H9 (cell line): Measurements from ENCODE around the gene JAML. TPM values are rescaled to one million over a fixed set of nuclear protein-coding genes. Genes with fewer than 3 reads are reported as not detected.

Experiments
- DNase-seq: peaks from one replicate; pipeline ENCODE4 v3.0.0-alpha.2; 2017
- H2AFZ ChIP-seq: one replicate; pipeline ENCODE4 v1.6.1; 2013; ENCODE audit warnings: mild to moderate bottlenecking, low read length, control low read depth, moderate library complexity
- H2AK5ac ChIP-seq: 2 replicates; pipeline ENCODE4 v1.6.1; 2013; ENCODE audit warnings: low read length, control low read depth, mixed read lengths; ENCODE audit not compliant: insufficient read length
- H2BK120ac ChIP-seq: one replicate; pipeline ENCODE4 v1.6.1; 2013; ENCODE audit warnings: low read depth, mild to moderate bottlenecking, low read length, control low read depth, inconsistent platforms; ENCODE audit not compliant: poor library complexity, severe bottlenecking
- H2BK12ac ChIP-seq: 2 replicates; pipeline ENCODE4 v1.6.1; 2013; ENCODE audit warnings: low read length, control low read depth, mixed read lengths, low read depth; ENCODE audit not compliant: insufficient read length
- H2BK15ac ChIP-seq: 2 replicates; pipeline ENCODE4 v1.6.1; 2013; ENCODE audit warnings: low read depth, low read length, control low read depth
- H2BK20ac ChIP-seq: one replicate; pipeline ENCODE4 v1.6.1; 2013; ENCODE audit warnings: low read depth, mild to moderate bottlenecking, low read length, control low read depth, inconsistent platforms; ENCODE audit not compliant: poor library complexity, severe bottlenecking
- H2BK5ac ChIP-seq: 2 replicates; pipeline ENCODE4 v1.6.1; 2013; ENCODE audit warnings: low read length, control low read depth, mixed read lengths; ENCODE audit not compliant: insufficient read length
- H3K14ac ChIP-seq: 2 replicates; pipeline ENCODE4 v1.6.1; 2013; ENCODE audit warnings: low read length, control low read depth; ENCODE audit not compliant: insufficient read depth
- H3K18ac ChIP-seq: 2 replicates; pipeline ENCODE4 v1.6.1; 2013; ENCODE audit warnings: low read depth, mild to moderate bottlenecking, mixed read lengths, low read length, control low read depth; ENCODE audit not compliant: insufficient read length
- H3K23ac ChIP-seq: 2 replicates; pipeline ENCODE4 v1.6.1; 2013; ENCODE audit warnings: low read length, control low read depth, mixed read lengths, low read depth; ENCODE audit not compliant: insufficient read length
- H3K23me2 ChIP-seq: 2 replicates; pipeline ENCODE4 v1.6.1; 2013; ENCODE audit warnings: low read depth, mild to moderate bottlenecking, mixed read lengths, low read length, control low read depth; ENCODE audit not compliant: insufficient read length, poor library complexity, severe bottlenecking
- H3K27ac ChIP-seq: 2 replicates; pipeline ENCODE4 v1.5.1; 2013; ENCODE audit warnings: low read length, control low read depth, mixed read lengths, low read depth; ENCODE audit not compliant: insufficient read length
- H3K27me3 ChIP-seq: 2 replicates; pipeline ENCODE4 v1.6.1; 2013; ENCODE audit warnings: low read length, control low read depth, inconsistent platforms; ENCODE audit not compliant: insufficient read depth
- H3K4ac ChIP-seq: 2 replicates; pipeline ENCODE4 v1.6.1; 2013; ENCODE audit warnings: low read depth, mild to moderate bottlenecking, control low read depth, inconsistent platforms, low read length, moderate library complexity
- H3K4me1 ChIP-seq: 2 replicates; pipeline ENCODE4 v1.6.1; 2013; ENCODE audit warnings: low read length, control low read depth, inconsistent platforms; ENCODE audit not compliant: insufficient read depth
- H3K4me2 ChIP-seq: 2 replicates; pipeline ENCODE4 v1.6.1; 2013; ENCODE audit warnings: low read length, control low read depth, mixed read lengths; ENCODE audit not compliant: insufficient read length, insufficient read depth
- H3K56ac ChIP-seq: 2 replicates; pipeline ENCODE4 v1.6.1; 2013; ENCODE audit warnings: low read depth, mild to moderate bottlenecking, mixed read lengths, low read length, control low read depth; ENCODE audit not compliant: insufficient read length
- H3K79me1 ChIP-seq: 2 replicates; pipeline ENCODE4 v1.6.1; 2013; ENCODE audit warnings: low read depth, mild to moderate bottlenecking, moderate library complexity, low read length, control low read depth, inconsistent platforms; ENCODE audit not compliant: insufficient read depth, poor library complexity, severe bottlenecking
- H3K79me2 ChIP-seq: 2 replicates; pipeline ENCODE4 v1.6.1; 2013; ENCODE audit warnings: low read length, control low read depth, inconsistent platforms; ENCODE audit not compliant: insufficient read depth
- H3K9ac ChIP-seq: 2 replicates; pipeline ENCODE4 v1.6.1; 2013; ENCODE audit warnings: low read length, control low read depth, mixed read lengths; ENCODE audit not compliant: insufficient read length; ENCODE audit errors: extremely low read depth
- H3K9me3 ChIP-seq: one replicate; pipeline ENCODE4 v1.6.1; 2013; ENCODE audit warnings: low read depth, low read length, inconsistent platforms; ENCODE audit not compliant: control insufficient read depth
- H3T11ph ChIP-seq: one replicate; pipeline ENCODE4 v1.6.1; 2013; ENCODE audit warnings: mild to moderate bottlenecking, low read length, control low read depth, inconsistent platforms
- H4K20me1 ChIP-seq: one replicate; pipeline ENCODE4 v1.6.1; 2013; ENCODE audit not compliant: control insufficient read depth, insufficient read length, insufficient read depth
- H4K5ac ChIP-seq: 2 replicates; pipeline ENCODE4 v1.6.1; 2013; ENCODE audit warnings: low read depth, mild to moderate bottlenecking, mixed read lengths, low read length, control low read depth; ENCODE audit not compliant: insufficient read length
- H4K8ac ChIP-seq: replicated peaks from 2 replicates; pipeline ENCODE4 v1.6.1; 2013; ENCODE audit warnings: low read length, control low read depth, mixed read lengths, low read depth; ENCODE audit not compliant: insufficient read length
- H4K91ac ChIP-seq: 2 replicates; pipeline ENCODE4 v1.6.1; 2013; ENCODE audit warnings: low read depth, mild to moderate bottlenecking, moderate library complexity, mixed read lengths, low read length, control low read depth; ENCODE audit not compliant: insufficient read length
- H3K27ac Mint-ChIP-seq, 3 experiments: 2 replicates in 2 of 3; 3 replicates in 1 of 3; pipeline ENCODE4 v1.8.0; 2020 to 2021; ENCODE audit warnings: mixed read lengths in 3 of 3, mild to moderate bottlenecking in 1 of 3, moderate library complexity in 1 of 3
- H3K27me3 Mint-ChIP-seq: 2 replicates; pipeline ENCODE4 v1.8.0; 2021; ENCODE audit warnings: low read depth, mild to moderate bottlenecking, moderate library complexity, mixed read lengths
- H3K36me3 Mint-ChIP-seq, 3 experiments: 2 replicates in 2 of 3; 3 replicates in 1 of 3; pipeline ENCODE4 v1.8.0; 2020 to 2021; ENCODE audit warnings: low read depth in 3 of 3, mixed read lengths in 3 of 3; ENCODE audit not compliant: insufficient read depth in 1 of 3
- H3K4me1 Mint-ChIP-seq, 2 experiments: 2 replicates each; pipeline ENCODE4 v1.8.0; 2020; ENCODE audit warnings: mixed read lengths in 2 of 2
- H3K4me3 Mint-ChIP-seq, 2 experiments: 2 replicates in 1 of 2; 3 replicates in 1 of 2; pipeline ENCODE4 v1.8.0; 2020 to 2021; ENCODE audit warnings: mild to moderate bottlenecking in 2 of 2, mixed read lengths in 2 of 2, moderate library complexity in 1 of 2
- H3K9me3 Mint-ChIP-seq, 2 experiments: 2 replicates in 1 of 2; 3 replicates in 1 of 2; pipeline ENCODE4 v1.8.0; 2020; ENCODE audit warnings: mild to moderate bottlenecking in 2 of 2, mixed read lengths in 2 of 2, moderate library complexity in 1 of 2
- WGBS: extraction: QIAGEN DNeasy Blood & Tissue Kit; methylation state at CpG from one replicate; pipeline ENCODE4 v1.1.7; 2013; ENCODE audit warnings: missing lambda C conversion rate, low lambda C conversion rate, mixed read lengths; ENCODE audit not compliant: insufficient read length; ENCODE audit errors: extremely low coverage; 5-methylcytosine and 5-hydroxymethylcytosine counted together
- total RNA-seq: library from RNA; stranded (reverse); gene quantifications from 2 replicates; pipeline ENCODE4 v1.2.1, GENCODE V29; 2021
- TF ChIP-seq, protein P1 (sequence below): fragments of 200-600 bp; sonication (generic); conservative IDR thresholded peaks from 3 replicates; pipeline ENCODE4 v1.8.0; 2021; ENCODE audit warnings: antibody characterized with exemption, mild to moderate bottlenecking

JAML gene
- total RNA-seq, 1 experiment from 2014 or later = 0.48 TPM

DNA sequence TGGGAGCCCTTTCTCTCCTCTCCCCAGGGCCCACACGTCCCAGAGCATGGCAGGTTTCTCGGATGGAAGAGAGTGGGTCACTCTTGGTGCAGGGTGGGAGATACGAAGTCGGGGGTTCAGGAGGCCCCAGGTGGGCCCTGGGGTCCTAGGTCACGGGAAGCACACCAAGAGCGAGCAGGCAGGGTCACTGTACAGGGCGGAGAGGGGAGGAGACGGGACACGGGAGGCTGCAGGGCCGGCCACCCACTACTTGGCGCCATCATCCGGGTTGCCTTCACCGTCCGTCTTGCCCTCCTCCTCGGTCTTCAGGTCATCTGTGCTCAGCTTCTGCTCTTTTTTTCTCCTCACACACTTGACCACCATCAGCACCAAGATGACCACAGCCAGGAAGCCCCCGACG is 58.2 kb downstream of the JAML start:
- no CpG with 5 or more reads among the region's 17 CpGs for WGBS
- no peak overlapping the region for H3K27ac Mint-ChIP-seq

More for the DNA sequence above, 58.2 kb downstream of the JAML start:
- H3K9me3 ChIP-seq = no peaks in the 10 kb centered on the region
- H3K18ac ChIP-seq = no peak overlapping the region
- H4K8ac ChIP-seq = no peak overlapping the region
- no peak overlapping the region for H2BK5ac ChIP-seq
- DNase-seq = no peak
- no peak overlapping the region for H2BK12ac ChIP-seq
- no peaks in the 10 kb centered on the region for H4K20me1 ChIP-seq
- peaks cover 16% of the 10 kb centered on the region; the same call in 1 of the 2 replicates for H3K27me3 ChIP-seq
- no peak overlapping the region for H3K23ac ChIP-seq
- H4K91ac ChIP-seq = no peak overlapping the region
- no peaks in the 10 kb centered on the region for H3K36me3 Mint-ChIP-seq
- TF ChIP-seq, protein P1, sequence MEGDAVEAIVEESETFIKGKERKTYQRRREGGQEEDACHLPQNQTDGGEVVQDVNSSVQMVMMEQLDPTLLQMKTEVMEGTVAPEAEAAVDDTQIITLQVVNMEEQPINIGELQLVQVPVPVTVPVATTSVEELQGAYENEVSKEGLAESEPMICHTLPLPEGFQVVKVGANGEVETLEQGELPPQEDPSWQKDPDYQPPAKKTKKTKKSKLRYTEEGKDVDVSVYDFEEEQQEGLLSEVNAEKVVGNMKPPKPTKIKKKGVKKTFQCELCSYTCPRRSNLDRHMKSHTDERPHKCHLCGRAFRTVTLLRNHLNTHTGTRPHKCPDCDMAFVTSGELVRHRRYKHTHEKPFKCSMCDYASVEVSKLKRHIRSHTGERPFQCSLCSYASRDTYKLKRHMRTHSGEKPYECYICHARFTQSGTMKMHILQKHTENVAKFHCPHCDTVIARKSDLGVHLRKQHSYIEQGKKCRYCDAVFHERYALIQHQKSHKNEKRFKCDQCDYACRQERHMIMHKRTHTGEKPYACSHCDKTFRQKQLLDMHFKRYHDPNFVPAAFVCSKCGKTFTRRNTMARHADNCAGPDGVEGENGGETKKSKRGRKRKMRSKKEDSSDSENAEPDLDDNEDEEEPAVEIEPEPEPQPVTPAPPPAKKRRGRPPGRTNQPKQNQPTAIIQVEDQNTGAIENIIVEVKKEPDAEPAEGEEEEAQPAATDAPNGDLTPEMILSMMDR = no peak
- no peak overlapping the region for H3K14ac ChIP-seq
- H3K4me1 ChIP-seq = 0 out of 2 replicates have a peak, but pooled peaks cover 3% of the 10 kb centered on the region
- H3K4me1 Mint-ChIP-seq = peaks cover 19 to 37% of the 10 kb centered on the region in 2 experiments
- H2AFZ ChIP-seq = no peak overlapping the region
- no peak overlapping the region for H3K56ac ChIP-seq
- H2BK120ac ChIP-seq = no peak overlapping the region
- no peaks in the 10 kb centered on the region for H3K79me1 ChIP-seq
- H3K23me2 ChIP-seq = peaks cover 2% of the 10 kb centered on the region
- H2BK20ac ChIP-seq = no peak overlapping the region
- H3K4me3 Mint-ChIP-seq = no peak overlapping the region; a peak in 1 of 5 replicates
- H3K79me2 ChIP-seq = no peaks in the 10 kb centered on the region
- no peak overlapping the region for H2BK15ac ChIP-seq
- no peak overlapping the region for H4K5ac ChIP-seq
- no peak overlapping the region for H3K4me2 ChIP-seq
- H3T11ph ChIP-seq = no peak overlapping the region
- no peak overlapping the region for H3K9ac ChIP-seq
- no peak overlapping the region for H3K4ac ChIP-seq
- no peak overlapping the region for H2AK5ac ChIP-seq
- no peaks in the 10 kb centered on the region for H3K9me3 Mint-ChIP-seq
- no peak overlapping the region for H3K27ac ChIP-seq
- H3K27me3 Mint-ChIP-seq = peaks cover 91% of the 10 kb centered on the region
